Adrenal gland (tissue), 5 donors: ENCODE data around the gene NACA2.

Experiments
- CTCF ChIP-seq, 6 experiments: fragments of 450-650 bp in 4 of 6; fragments of 200-600 bp in 2 of 6; sonication (generic) in 1 of 6; IDR thresholded peaks; 1 replicate in 5 of 6; 2 replicates in 1 of 6; pipeline versions ENCODE4 v1.5.1 to v1.8.0; 2016 to 2021; ENCODE audit warnings: antibody characterized with exemption in 6 of 6, mild to moderate bottlenecking in 2 of 6, moderate library complexity in 1 of 6
- POLR2A ChIP-seq, 2 donors: fragments of 450-650 bp; IDR thresholded peaks; one replicate each; pipeline ENCODE4 v1.6.1; 2017; ENCODE audit warnings: antibody characterized with exemption in 2 of 2, mild to moderate bottlenecking in 2 of 2, moderate library complexity in 1 of 2
- donor health status: DM: no; HTN: no; CAD: no.

GRCh38 chr17:61591018-61591417 is at the start of gene NACA2:
- TF ChIP-seq CTCF (IDR thresholded peaks at IDR 0.05) (no peak), POLR2A (IDR thresholded peaks at IDR 0.05) (no peak)
